Upper lobe of left lung (tissue), 4 donors: ENCODE measurements around the gene UPK1A.

Source experiments
- CTCF ChIP-seq, 6 experiments: fragments of 450-650 bp in 4 of 6; fragments of 200-600 bp in 2 of 6; sonication (generic) in 2 of 6; IDR thresholded peaks; one replicate each; pipeline ENCODE4 v1.5.1; 2016 to 2019; ENCODE audit warnings: antibody characterized with exemption in 6 of 6
- POLR2A ChIP-seq, 4 donors: fragments of 450-650 bp; IDR thresholded peaks; one replicate each; pipeline ENCODE4 v1.5.1; 2016 to 2017; ENCODE audit warnings: antibody characterized with exemption in 4 of 4, mild to moderate bottlenecking in 2 of 4
- POLR2AphosphoS5 ChIP-seq, 2 donors: sonication (generic); formaldehyde crosslinking; IDR thresholded peaks; one replicate each; pipeline ENCODE4 v1.5.1; 2017; ENCODE audit warnings: antibody characterized with exemption in 2 of 2

- TF ChIP-seq POLR2AphosphoS5 (IDR thresholded peaks at IDR 0.05) = no peak
- TF ChIP-seq CTCF (IDR thresholded peaks at IDR 0.05) = no peak
- TF ChIP-seq POLR2A (IDR thresholded peaks at IDR 0.05) = no peak
These were observed 25.7 kb downstream of the UPK1A start for GRCh38 chr19:35692010-35692409.
